Lower leg skin (tissue), 3 donors: Measurements from ENCODE around the gene MRPL49.

Source experiments
- CTCF ChIP-seq, 3 donors: fragments of 450-650 bp; IDR thresholded peaks; one replicate each; pipeline ENCODE4 v1.5.1; 2016; ENCODE audit warnings: antibody characterized with exemption in 3 of 3, mild to moderate bottlenecking in 3 of 3, moderate library complexity in 2 of 3
- POLR2A ChIP-seq, 2 donors: fragments of 450-650 bp; IDR thresholded peaks; one replicate each; pipeline ENCODE4 v1.6.1; 2016 to 2017; ENCODE audit warnings: antibody characterized with exemption in 2 of 2, mild to moderate bottlenecking in 1 of 2, moderate library complexity in 1 of 2

- TF ChIP-seq CTCF (IDR thresholded peaks at IDR 0.05): no peak
- TF ChIP-seq POLR2A (IDR thresholded peaks at IDR 0.05): no peak
Measured at GRCh38 chr11:65111159-65111743, 10.9 kb upstream of the MRPL49 start.
